T47D (cell line): ENCODE results near the gene SRRD.
"Not testable (repeated sequence)": the region's sequence is repeated elsewhere in the genome, so short reads cannot be mapped to it uniquely, and the experiment has no call there.

ENCODE experiments used
- DNase-seq, 2 experiments: peaks; one replicate each; pipeline versions ENCODE4 v3.0.0 to v3.0.0-alpha.2; 2011 to 2012; ENCODE audit warnings: low read depth in 1 of 2, low spot score in 1 of 2
- JUND ChIP-seq: IDR thresholded peaks from 2 replicates; pipeline ENCODE4 v1.6.1; 2012; ENCODE audit warnings: low read depth
- in situ Hi-C: cut with HindIII; loops from 2 replicates; pipeline ENCODE4 v1.10.0; 2016; ENCODE audit warnings: low sequenced_read_pairs, low pct_unique_long_range_greater_than_20kb

SRRD gene, protein sequence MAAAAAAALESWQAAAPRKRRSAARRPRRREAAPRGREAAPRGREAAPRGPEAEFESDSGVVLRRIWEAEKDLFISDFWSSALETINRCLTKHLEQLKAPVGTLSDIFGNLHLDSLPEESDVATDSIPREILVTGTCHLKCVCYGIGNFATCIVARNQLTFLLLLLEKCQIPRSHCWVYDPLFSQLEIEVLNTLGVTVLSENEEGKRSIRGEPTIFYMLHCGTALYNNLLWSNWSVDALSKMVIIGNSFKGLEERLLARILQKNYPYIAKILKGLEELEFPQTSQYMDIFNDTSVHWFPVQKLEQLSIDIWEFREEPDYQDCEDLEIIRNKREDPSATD

DNA sequence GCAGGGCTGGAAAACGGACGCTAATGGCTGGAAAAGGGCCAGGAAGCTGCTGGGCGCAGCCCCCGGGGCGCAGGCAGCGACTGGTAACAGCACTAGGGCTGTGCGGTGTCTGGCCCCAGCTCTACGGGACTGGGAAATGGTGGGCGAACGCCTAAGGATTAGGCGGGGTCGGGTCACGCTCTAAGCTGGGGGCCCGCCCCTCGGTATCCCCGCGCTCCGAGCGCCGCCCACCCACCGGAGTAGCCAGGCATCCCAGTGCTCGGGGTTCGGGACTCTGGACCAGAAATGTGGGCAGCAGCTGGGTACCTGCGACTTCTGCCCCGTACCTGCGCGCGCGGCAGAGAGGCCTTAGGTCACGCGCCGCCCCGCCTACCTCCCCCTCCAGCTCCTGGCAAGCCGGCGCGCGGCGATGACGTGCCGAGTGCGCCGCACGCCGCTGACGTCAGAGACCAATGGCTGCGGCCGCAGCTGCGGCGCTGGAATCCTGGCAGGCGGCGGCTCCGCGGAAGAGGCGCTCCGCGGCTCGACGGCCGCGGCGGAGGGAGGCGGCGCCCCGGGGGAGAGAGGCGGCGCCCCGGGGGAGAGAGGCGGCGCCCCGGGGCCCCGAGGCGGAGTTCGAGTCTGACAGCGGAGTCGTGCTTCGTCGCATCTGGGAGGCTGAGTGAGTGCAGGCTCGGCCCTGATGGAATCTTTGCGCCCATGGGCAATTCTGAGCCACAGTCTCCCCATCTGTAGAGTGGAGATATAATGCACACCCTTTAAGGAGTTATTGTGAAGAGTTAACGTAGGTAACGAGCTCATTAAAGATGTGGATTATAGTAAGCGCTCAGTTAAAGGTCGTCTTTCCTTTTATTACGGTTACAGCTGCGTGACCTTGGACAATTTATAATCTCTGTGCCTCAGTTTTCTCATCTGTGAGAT is at the start of gene SRRD, which contains the start of gene HPS4:
Gene SRRD (plus strand): TSS at position 439 of the 921 bp plus-strand sequence. CDS start 14 bp downstream, at position 453.
Gene HPS4 (minus strand): TSS at position 345 of the 921 bp plus-strand sequence. CDS start 2,021 bp downstream, outside the sequence.
- in situ Hi-C loops = no loop called here
- TF ChIP-seq JUND = no peak
- peak; percentile 73 to 89 for DNase-seq

DNA sequence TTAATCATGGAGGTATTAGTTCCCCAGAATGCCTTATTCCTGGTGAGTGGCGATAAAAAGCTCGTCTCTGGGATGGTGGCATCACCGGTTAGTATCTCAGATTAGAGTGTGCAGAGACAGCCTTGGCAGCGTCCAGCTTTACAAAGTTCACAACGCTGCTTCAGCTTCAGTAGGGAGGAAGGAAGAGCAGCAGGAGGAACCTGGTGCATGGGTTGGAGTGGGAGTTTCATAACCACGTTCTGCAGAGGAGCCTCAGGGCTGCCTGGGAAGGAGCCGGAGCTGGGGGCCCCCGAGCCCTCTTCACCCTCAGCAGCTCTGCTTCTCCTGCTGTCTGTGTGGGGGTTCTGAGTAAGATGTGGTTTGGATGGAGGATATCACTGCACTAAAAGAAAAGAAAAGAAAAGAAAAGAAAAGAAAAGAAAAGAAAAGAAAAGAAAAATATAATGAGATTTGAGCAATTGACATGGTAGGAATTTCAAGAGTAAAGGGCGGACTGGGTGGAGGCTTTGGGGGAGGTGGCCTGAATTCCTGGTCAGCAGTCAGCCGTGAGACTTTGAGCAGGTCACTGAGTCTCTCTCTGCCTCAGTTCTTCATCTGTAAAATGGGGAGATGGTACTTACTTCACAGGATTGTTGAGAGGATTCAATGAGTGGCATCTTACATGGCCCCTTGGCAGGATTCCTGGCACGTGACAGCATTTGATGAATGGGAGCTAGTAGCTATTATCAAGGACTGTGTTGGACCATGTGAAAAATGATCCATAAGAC is 48.2 kb upstream of the SRRD start:
- DNase-seq = no peak
- TF ChIP-seq JUND = no peak
- in situ Hi-C loops = no loop called here

DNA sequence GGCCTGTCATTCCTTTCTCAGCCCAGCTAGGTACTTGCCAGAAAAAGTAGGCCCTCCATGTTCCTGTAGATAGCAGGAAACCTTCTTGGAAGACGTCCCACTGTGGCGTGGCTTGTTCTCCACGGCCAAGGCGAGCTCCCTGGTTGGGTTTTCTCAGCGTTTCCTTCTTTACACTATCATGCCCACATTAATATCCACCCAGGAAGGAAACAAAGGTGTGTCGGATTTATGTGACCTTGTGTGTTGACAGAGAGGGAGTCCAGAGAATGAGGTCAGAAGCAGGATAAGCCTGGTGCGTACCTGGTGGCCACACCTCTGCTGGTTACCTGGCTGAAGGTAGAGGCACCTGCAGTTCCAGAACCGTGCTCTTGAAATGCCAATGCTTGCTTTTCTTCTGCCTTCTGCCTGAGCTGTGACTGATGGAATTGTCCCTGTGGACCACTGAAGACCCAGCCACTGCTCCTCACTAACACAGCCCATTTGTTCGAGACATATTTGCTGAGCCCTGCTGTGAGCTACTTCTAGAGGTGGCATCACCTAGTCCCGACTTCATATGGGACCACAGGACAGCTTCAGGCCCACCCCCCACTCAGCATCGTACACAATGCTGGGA is 46.7 kb upstream of the SRRD start:
- in situ Hi-C loops = no loop called here
- no peak for TF ChIP-seq JUND
- peak in 1 of 2 experiments; percentile 24 for DNase-seq

DNA sequence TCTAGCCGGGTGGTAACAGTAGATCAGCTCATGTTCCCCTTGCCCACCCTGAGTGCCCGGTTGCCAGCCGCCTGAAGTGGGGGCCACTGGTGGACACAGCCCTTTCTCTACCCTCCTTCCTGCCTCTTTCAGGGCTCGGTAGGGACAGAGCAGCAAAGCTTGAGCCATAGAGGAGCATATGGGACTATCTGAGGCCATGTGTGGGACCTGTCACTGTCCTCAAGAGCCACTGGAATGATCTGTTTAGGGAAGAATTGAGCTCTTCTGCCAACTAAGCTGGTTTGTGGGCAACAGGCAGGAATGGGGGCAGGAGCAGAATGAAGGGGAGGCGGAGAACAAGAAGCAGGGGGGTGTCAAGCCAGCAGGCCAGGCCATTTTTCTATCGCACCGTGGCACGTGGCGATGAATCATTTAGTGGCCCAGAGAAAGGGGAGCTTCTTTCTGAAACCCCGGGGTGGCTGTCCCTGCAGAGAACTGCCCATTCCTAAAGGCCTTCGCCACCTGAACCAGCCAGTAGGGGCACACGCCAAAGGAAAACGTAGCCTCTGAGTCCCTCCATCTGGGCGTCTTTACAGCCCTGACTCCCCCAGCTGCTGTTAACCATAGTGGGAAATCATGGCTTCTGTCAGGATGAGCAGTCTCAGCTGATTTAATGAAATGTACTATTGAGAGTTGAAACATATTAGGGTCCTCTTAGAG is 45.8 kb upstream of the SRRD start:
- TF ChIP-seq JUND = no peak
- DNase-seq = no peak
- in situ Hi-C loops = no loop called here

DNA sequence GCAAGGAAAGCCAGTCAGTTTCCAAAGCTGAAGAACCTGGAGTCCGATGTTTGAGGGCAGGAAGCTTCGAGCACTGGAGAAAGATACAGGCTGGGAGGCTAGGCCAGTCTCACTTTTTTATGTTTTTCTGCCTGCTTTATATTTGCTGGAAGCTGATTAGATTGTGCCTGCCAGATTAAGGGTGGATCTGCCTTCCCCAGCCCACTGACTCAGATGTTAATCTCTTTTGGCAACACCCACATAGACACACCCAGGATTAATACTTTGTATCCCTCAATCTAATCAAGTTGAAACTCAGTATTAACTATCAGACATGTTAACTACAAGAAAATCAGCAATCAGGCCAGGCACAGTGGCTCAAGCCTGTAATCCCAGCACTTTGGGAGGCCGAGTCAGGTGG is 44.9 kb upstream of the SRRD start:
- in situ Hi-C loops, DNase-seq: not testable (repeated sequence)

DNA sequence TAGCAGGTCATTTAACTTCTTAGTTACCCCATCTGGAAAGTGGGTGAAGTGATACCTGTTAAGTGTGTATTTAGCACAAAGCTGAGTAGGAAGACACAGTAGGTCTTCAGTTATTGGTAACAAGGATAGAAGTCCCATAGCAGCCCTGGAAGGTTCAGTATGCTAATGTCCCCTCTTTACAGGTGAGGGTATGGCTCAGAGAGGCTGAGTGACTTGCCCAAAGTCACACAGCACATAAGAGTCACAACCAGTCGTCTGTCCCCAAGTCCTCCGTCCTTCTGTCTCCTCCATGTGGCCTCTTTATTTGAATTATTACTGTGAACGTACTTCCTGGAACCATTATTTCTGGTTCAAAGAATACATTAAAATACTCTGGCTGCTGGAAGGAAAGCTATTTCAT is 44.1 kb upstream of the SRRD start:
- in situ Hi-C loops = no loop called here
- no peak for TF ChIP-seq JUND
- no peak for DNase-seq

DNA sequence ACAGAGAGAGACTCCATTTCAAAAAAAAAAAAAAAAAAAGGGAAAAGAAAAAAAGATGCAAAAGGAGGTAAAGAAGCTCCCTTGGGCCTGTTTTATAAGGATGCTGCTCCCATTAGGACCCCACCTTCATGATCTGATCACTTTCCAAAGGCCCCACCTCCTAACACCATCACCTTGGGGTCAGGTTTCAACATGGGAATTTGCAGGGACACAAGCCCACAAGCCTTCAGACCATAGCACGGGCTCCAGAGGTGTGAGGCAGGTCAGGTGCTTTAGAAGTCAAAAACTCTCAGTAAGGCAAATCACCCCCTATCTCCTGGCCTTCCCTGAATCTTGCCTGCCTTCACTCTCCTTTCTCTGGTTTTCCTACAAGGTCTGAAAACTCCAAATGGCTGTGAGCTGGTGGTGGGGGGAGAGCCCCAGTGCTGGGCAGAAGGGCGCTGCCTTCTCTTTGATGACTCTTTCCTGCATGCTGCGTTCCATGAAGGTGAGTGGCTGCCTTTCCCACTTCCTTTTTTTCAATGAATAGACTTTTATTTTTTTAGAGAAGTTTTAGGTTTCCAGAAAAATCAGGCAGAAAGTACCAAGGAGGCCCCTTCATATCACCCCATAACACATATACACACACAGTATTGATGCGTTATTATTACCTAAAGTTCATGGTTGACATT is 41.5 kb upstream of the SRRD start:
- in situ Hi-C loops = no loop called here
- no peak for TF ChIP-seq JUND

DNA sequence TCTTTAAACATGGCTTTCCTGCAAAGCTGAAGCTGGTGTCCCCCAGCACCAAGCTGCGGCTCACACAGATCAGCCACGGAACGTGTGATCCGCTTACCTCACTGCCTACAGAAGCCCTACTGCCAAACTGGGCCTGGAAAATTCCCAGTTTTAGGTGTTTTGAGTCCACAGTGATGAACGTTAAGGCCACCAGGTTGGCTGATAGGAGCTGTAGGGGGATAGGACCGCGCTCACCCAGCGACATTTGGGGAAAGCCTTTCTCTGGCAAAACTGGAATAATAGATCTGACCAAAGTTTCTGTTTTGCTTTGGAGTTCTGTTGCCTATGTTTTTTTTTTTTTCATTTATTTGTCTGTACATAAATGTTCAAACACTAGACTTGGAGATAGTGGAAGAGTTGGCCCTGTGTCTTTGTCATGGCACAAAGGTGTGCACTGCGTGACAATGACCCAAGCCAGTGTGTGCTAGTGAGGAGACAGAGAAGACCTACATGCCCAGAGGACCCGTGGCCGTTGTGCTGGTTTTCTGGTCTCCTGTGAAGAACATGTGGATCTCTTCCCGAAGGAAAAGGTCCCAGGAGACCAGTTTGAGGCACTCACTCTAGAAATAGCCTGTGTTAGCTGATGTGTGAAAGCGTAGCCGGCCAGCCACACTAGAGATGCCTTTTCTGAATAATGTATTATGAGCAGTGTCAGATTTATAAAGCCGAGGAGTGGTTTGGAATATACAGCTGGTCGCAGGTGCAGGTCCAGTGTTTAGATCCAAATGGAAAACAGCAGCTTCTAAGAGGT is 39.6 kb upstream of the SRRD start:
- DNase-seq = no peak

More for the DNA sequence above, 41.5 kb upstream of the SRRD start:
- DNase-seq = no peak

DNA sequence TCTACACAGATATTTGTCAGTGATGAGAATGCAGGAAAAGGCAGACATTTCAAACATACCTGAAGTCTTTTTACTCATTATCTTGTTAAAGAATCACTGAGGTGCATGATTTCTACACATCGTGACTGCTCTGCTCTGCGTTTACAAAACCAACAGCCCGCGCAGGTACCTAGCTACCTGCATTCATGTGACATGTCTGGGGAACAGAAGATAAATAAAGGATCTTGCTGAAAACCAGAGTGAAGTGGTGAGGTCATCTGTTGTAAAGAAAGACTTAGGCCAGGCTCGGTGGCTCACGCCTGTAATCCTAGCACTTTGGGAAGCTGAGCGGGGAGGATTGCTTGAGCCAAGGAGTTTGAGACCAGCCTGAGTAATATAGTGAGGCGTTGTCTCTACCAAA is 38.9 kb upstream of the SRRD start:
- in situ Hi-C loops = no loop called here
- DNase-seq = peak in 1 of 2 experiments; percentile 2
- no peak for TF ChIP-seq JUND

More for the DNA sequence above, 39.6 kb upstream of the SRRD start:
- TF ChIP-seq JUND = no peak
- in situ Hi-C loops = no loop called here

DNA sequence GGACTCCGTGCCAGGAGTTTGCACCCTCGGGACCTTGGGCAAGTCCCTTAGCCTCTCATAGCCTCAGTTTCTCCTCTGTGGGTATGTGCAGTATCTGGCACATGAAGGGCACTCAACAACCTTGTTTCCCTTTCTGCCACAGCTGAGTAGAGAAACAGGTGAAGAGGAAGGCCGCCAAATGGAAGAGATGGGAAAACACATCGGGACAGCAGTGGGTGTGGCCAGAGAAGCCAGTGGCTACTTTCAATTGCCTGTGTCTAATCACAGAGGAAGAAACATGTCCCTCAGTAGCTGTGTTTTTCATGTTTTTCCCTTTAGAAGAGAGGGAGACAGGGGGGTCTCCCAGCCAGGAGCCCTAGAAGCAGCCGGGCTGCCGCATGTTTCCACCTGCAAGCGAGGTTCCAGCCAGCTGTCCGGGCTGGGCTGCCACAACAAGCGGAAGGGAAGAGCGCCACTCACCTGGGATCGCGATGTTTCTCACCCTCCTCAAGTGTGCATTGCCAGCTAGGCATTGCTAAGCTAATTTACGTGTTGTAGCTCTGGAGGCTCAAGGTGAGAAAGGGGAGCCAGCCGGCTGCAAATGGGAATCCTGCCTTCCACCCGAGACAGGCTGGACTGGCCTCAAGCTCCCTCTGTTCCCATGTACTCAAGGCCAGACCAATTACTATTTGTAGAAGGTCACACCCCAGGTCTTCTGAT is 38.0 kb upstream of the SRRD start:
- TF ChIP-seq JUND = no peak
- in situ Hi-C loops = no loop called here
- no peak for DNase-seq
